Ovary (tissue), 10 donors: ENCODE results near the gene DISP1. TPM values are rescaled to one million over a fixed set of nuclear protein-coding genes. Genes with fewer than 3 reads are reported as not detected.

ENCODE experiments used
- DNase-seq, 5 donors: peaks; one replicate each; pipeline ENCODE4 v3.0.0-alpha.2; 2019 to 2020
- H3K27ac ChIP-seq, 2 donors: fragments of 200-600 bp; one replicate each; pipeline versions ENCODE4 v1.5.1 to v1.8.0; 2019 to 2022
- H3K27me3 ChIP-seq: fragments of 200-600 bp; one replicate; pipeline ENCODE4 v1.8.0; 2022
- H3K36me3 ChIP-seq: fragments of 200-600 bp; sonication (generic); one replicate; pipeline ENCODE4 v1.5.1; 2019
- H3K4me1 ChIP-seq: one replicate; pipeline ENCODE4 v1.8.1; 2013; ENCODE audit warnings: mild to moderate bottlenecking, moderate library complexity; ENCODE audit not compliant: insufficient read depth
- H3K4me3 ChIP-seq: fragments of 200-600 bp; sonication (generic); one replicate; pipeline ENCODE4 v1.5.1; 2017
- H3K9me3 ChIP-seq, 2 donors: fragments of 200-600 bp in 1 of 2; sonication (generic) in 1 of 2; one replicate each; pipeline versions ENCODE4 v1.5.1 to v1.8.1; 2013 to 2019; ENCODE audit warnings: mild to moderate bottlenecking in 1 of 2, moderate library complexity in 1 of 2
- CTCF ChIP-seq, 3 donors: fragments of 450-650 bp in 2 of 3; fragments of 200-600 bp in 1 of 3; IDR thresholded peaks; one replicate each; pipeline versions ENCODE4 v1.5.1 to v1.8.0; 2016 to 2022; ENCODE audit warnings: antibody characterized with exemption in 3 of 3, mild to moderate bottlenecking in 1 of 3
- EP300 ChIP-seq: sonication (generic); formaldehyde crosslinking; IDR thresholded peaks from one replicate; pipeline ENCODE4 v1.6.1; 2017; ENCODE audit warnings: antibody characterized with exemption
- POLR2A ChIP-seq: fragments of 450-650 bp; IDR thresholded peaks from one replicate; pipeline ENCODE4 v1.6.1; 2017; ENCODE audit warnings: antibody characterized with exemption, mild to moderate bottlenecking, moderate library complexity
- WGBS, 3 donors: extraction: QIAGEN DNeasy Blood & Tissue Kit in 1 of 3; methylation state at CpG; one replicate each; pipeline versions ENCODE4 v1.1.5 to v1.1.7; 2013 to 2017; 5-methylcytosine and 5-hydroxymethylcytosine counted together
- intact Hi-C, 4 donors: fragments of 100-400 bp; cut with DNase I; formaldehyde crosslinking; loops; one replicate each; pipeline versions ENCODE4 v1.11.0 to v1.15.1; 2022 to 2023
- long read RNA-seq, 3 donors: library from polyadenylated mRNA in 2 of 3; unstranded in 2 of 3; transcript quantifications; one replicate each; pipeline ENCODE4 v2.0.0 and lab custom pipeline, GENCODE V29; 2021 to 2026
- polyA plus RNA-seq, 2 donors: library from polyadenylated mRNA; stranded (reverse); fragments of 200-250 nt in 1 of 2; fragments of 350-450 nt in 1 of 2; fragmentation: Illumina TruSeq in 1 of 2; extraction: RNeasy Lipid Tissue Mini Kit (QIAGEN cat#74804) in 1 of 2; gene quantifications; one replicate each; pipeline ENCODE4 v1.2.3, GENCODE V29; 2013 to 2014
- total RNA-seq, 7 donors: library from RNA; depleted of rRNA in 2 of 7; stranded (reverse); fragments of >200 nt in 2 of 7; fragmentation: NEBNext Ultra II Directional in 3 of 7; extraction: Animal tissue kit (Norgen Biotek cat#: 25700) in 3 of 7; gene quantifications; one replicate each; pipeline versions ENCODE4 v1.1.0 to v1.2.4, GENCODE V29; 2016 to 2023
- donor health status: DM: no; HTN: no; CAD: no; lungs with moderate emphysema.
- donor health status: DM: no; HTN: no; CAD: no.
- donor health status: Bipolar disorder and iron deficiency.
- donor health status: DM: yes; HTN: yes; CAD: no.
- donor health status: DM: no; HTN: no; CAD: no.
- donor health status: DM: yes; HTN: yes; CAD: no.

DISP1 gene
- total RNA-seq (10 to 100 TPM in 2 of 7 donors, 1 to 10 TPM in 5; 5.4 to 11.0 (median 6.7) TPM), polyA plus RNA-seq (10 to 100 TPM in 1 of 2 donors, 1 to 10 TPM in 1; 3.7 to 12.5 TPM)
- long read RNA-seq, donor 1, partial matches to known transcripts: 0 of 4 reads
- long read RNA-seq, donor 1, other reads (novel, unspliced or antisense): 3 of 4 reads
- long read RNA-seq, donor 2: 0 reads
- long read RNA-seq, donor 3, full-length matches to known transcripts: 3 of 10 reads
- long read RNA-seq, donor 3, partial matches to known transcripts: 1 of 10 reads
- long read RNA-seq, donor 3, other reads (novel, unspliced or antisense): 6 of 10 reads

GRCh38 chr1:222814536-222815439, at the start of gene DISP1:
DISP1 (plus strand) TSS chr1:222815039; CDS start chr1:222942824, 127,785 bp downstream.
- TF ChIP-seq EP300: no peak
- TF ChIP-seq POLR2A: peak; percentile 37
- no peak for TF ChIP-seq CTCF (IDR thresholded peaks at IDR 0.05)
- Histone ChIP-seq H3K9me3 (no peaks in the 10 kb centered on the region), H3K36me3 (no peaks in the 10 kb centered on the region), H3K27ac (peak within 1 kb of the TSS; percentile 71 to 86), H3K27me3 (no peaks in the 10 kb centered on the region), H3K4me3 (peak within 1 kb of the TSS; percentile 73), H3K4me1 (peaks cover 4% of the 10 kb centered on the region)
- WGBS, 3 donors: 2% methylated on average over 65 to 67 of the region's 67 CpGs
- intact Hi-C loops: no loop called here
- peak; percentile 83 to 91 (median 86) for DNase-seq

- Histone ChIP-seq H3K27ac (no peak overlapping the region), H3K4me1 (no peaks in the 10 kb centered on the region), H3K9me3 (no peaks in the 10 kb centered on the region), H3K27me3 (no peaks in the 10 kb centered on the region), H3K36me3 (no peaks in the 10 kb centered on the region), H3K4me3 (no peak overlapping the region)
- WGBS, 3 donors: 81 to 86% (median 84%) methylated on average over 5 of the region's 5 CpGs
- intact Hi-C loops: no loop called here
- TF ChIP-seq CTCF (IDR thresholded peaks at IDR 0.05) (no peak), EP300 (no peak), POLR2A (no peak)
- DNase-seq: no peak
Observed at GRCh38 chr1:222767152-222767571, 47.7 kb upstream of the DISP1 start.

- H3K36me3 ChIP-seq: no peaks in the 10 kb centered on the region
- intact Hi-C loops: no loop called here
- no peak overlapping the region for H3K4me3 ChIP-seq
- H3K9me3 ChIP-seq: no peaks in the 10 kb centered on the region
- H3K27me3 ChIP-seq: no peaks in the 10 kb centered on the region
- H3K4me1 ChIP-seq: no peaks in the 10 kb centered on the region
- DNase-seq: no peak
- H3K27ac ChIP-seq: no peak overlapping the region
- no peak for TF ChIP-seq POLR2A
- no peak for TF ChIP-seq EP300
- no peak for TF ChIP-seq CTCF (IDR thresholded peaks at IDR 0.05)
Observed at GRCh38 chr1:222768592-222768991, 46.2 kb upstream of the DISP1 start.

- intact Hi-C loops: no loop called here
- H3K27ac ChIP-seq: no peak overlapping the region
Observed at GRCh38 chr1:222769181-222769580, 45.7 kb upstream of the DISP1 start.

More at GRCh38 chr1:222769181-222769580, 45.7 kb upstream of the DISP1 start:
- Histone ChIP-seq H3K36me3 (no peaks in the 10 kb centered on the region), H3K27me3 (no peaks in the 10 kb centered on the region), H3K9me3 (no peaks in the 10 kb centered on the region), H3K4me1 (no peaks in the 10 kb centered on the region), H3K4me3 (no peak overlapping the region)
- TF ChIP-seq POLR2A: no peak
- no peak for TF ChIP-seq CTCF (IDR thresholded peaks at IDR 0.05)
- TF ChIP-seq EP300: no peak
- DNase-seq: no peak
- 54 to 72% (median 71%) methylated on average over 1 of the region's 1 CpG for WGBS, 3 donors
